AML-193 (cell line): ENCODE data around the gene WIPI1.
"Not testable (repeated sequence)": the region's sequence is repeated elsewhere in the genome, so short reads cannot be mapped to it uniquely, and the experiment has no call there.

Source experiments
- DNase-seq, 2 experiments: peaks; one replicate each; lab custom pipeline; 2025; lab: John Stamatoyannopoulos, UW

WIPI1 gene

GRCh38 chr17:68457168-68457538 lies at the start of gene WIPI1:
WIPI1 (minus strand) TSS chr17:68457496; CDS start chr17:68457421, 75 bp downstream.
- no peak for DNase-seq

- DNase-seq, result peak in 1 of 2 experiments; percentile 26
Measured at GRCh38 chr17:68505951-68506350, 48.7 kb upstream of the WIPI1 start.

- no peak for DNase-seq
Measured at GRCh38 chr17:68501074-68501473, 43.8 kb upstream of the WIPI1 start.

GRCh38 chr17:68499587-68499986 lies 42.3 kb upstream of the WIPI1 start:
- no peak for DNase-seq

GRCh38 chr17:68498479-68499326 lies 41.4 kb upstream of the WIPI1 start:
- peak; percentile 45 to 49 for DNase-seq

- DNase-seq, result peak; percentile 96 to 98
Measured at GRCh38 chr17:68497885-68498319, 40.6 kb upstream of the WIPI1 start.

GRCh38 chr17:68495081-68495480 lies 37.8 kb upstream of the WIPI1 start:
- no peak for DNase-seq

GRCh38 chr17:68492394-68493054 lies 35.2 kb upstream of the WIPI1 start:
- DNase-seq, result not testable (repeated sequence)

GRCh38 chr17:68491381-68492231 lies 34.3 kb upstream of the WIPI1 start:
- DNase-seq, result peak; percentile 91 to 94

- no peak for DNase-seq
Measured at GRCh38 chr17:68489919-68490318, 32.6 kb upstream of the WIPI1 start.

- DNase-seq, result no peak
Measured at GRCh38 chr17:68484458-68484857, 27.2 kb upstream of the WIPI1 start.

- DNase-seq, result no peak
Measured at GRCh38 chr17:68482576-68483041, 25.3 kb upstream of the WIPI1 start.

GRCh38 chr17:68480885-68481284 lies 23.6 kb upstream of the WIPI1 start:
- DNase-seq, result no peak

GRCh38 chr17:68470961-68471360 lies 13.7 kb upstream of the WIPI1 start:
- no peak for DNase-seq

GRCh38 chr17:68468788-68469187 lies 11.5 kb upstream of the WIPI1 start:
- no peak for DNase-seq

GRCh38 chr17:68468334-68468733 lies 11.0 kb upstream of the WIPI1 start:
- no peak for DNase-seq

- DNase-seq, result no peak
Measured at GRCh38 chr17:68463211-68464019, 6.1 kb upstream of the WIPI1 start.

- DNase-seq, result peak; percentile 84 to 89
Measured at GRCh38 chr17:68462381-68463210, 5.3 kb upstream of the WIPI1 start.

GRCh38 chr17:68461589-68461988 lies 4.3 kb upstream of the WIPI1 start:
- no peak for DNase-seq

GRCh38 chr17:68461122-68461539 lies 3.8 kb upstream of the WIPI1 start:
- DNase-seq, result peak; percentile 51 to 57
